GM21381 (cell line): Measurements from ENCODE around the gene TFIP11.

ENCODE experiments used
- ATAC-seq: cut with Tn5 transposase; IDR thresholded peaks from one replicate; pipeline ENCODE4 v1.9.1; 2021; ENCODE audit warnings: mild to moderate bottlenecking, moderate library complexity; ENCODE audit not compliant: unreplicated experiment

The TFIP11 gene

GRCh38 chr22:26512149-26512793, at the start of gene TFIP11:
TSS of gene TFIP11 (minus strand) at chr22:26512473. CDS start at chr22:26510272, 2,201 bp downstream.
- ATAC-seq = peak; percentile 98

DNA sequence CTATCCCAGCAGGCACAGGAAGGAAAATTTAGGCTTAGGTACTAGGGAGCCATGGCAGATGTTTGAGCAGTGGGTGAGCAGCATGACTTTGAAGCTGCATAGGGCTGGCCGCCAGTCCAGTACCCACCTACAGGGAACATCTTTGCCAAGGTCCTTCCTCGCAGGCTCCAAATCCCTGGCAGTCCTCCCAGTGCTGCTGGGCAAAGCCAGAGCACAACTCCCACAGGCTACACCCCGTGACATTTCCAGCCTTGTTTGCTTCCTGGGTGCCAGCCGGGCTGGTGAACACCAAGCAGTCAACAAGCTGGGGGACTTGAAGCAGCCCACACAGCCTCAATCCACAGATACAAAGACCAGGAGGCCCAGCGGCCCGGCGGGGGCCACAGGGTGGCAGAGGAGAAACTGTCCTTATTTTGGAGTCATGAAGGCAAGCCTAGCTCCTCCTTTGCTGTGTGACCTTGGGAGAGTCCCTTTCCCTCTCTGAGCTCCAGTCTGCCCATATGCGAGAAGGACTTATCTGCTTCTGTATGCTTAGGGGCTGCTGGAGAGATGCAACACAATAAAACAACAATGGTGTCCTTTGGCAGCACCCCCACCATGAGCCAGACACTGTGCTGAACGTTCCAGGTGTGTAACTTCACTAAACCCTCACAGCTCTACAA, 49.6 kb upstream of the TFIP11 start:
- ATAC-seq = no peak

DNA sequence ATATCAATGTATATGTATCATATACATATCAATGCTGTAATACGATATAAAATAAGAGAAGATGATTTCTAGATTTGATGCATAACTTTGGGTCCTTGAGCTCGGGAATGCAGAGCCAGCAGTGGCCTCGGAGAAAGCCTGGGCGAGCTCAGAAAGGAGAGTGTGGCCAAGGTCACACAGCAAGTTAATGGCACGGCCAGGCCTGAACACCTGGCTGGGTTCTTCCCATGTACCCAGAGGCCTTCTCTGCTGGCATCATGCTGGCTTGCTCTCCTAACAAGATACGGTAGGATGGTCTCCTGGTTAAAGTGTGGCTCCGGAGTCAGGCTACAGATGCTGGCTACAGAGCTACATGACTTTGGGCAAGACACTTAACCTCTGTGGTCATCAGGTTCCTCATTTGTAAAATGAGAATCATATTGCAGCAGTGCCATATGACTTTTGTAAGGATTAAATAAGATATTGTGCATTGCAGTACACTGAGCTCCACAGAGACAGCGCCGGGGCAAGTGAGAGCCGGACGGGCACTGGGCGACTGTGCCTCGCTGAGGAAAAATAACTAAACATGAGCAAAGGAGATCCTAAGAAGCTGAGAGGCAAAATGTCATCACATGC, 47.8 kb upstream of the TFIP11 start:
- ATAC-seq = no peak

DNA sequence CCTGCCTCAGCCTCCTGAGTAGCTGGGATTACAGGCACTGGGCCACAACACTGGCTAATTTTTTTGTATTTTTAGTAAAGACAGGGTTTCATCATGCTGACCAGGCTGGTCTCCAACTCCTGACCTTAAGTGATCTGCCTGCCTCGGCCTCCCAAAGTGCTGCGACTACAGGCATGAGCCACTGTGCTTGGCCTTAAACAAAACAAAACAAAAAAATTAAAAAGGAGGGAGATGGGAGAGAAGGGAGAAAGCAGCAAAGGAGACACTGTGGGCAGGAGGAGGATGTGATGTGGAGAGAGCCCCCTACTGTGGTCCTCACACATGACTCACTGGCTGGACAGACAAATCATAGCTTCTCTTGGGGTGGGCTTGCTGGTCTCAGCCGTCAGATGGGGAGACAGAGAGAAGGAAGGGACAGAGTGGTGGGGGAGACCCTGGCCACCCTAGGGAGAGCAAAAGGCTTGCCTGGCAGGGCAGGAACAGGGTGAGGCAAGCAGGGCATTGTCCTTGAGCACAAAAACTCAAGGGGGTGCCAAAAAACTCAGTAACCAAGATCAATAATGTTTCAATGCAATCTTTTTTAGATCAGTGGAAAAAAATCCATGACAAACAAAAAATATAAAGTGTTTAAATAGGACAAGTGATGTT, 46.1 kb upstream of the TFIP11 start:
- no peak for ATAC-seq

DNA sequence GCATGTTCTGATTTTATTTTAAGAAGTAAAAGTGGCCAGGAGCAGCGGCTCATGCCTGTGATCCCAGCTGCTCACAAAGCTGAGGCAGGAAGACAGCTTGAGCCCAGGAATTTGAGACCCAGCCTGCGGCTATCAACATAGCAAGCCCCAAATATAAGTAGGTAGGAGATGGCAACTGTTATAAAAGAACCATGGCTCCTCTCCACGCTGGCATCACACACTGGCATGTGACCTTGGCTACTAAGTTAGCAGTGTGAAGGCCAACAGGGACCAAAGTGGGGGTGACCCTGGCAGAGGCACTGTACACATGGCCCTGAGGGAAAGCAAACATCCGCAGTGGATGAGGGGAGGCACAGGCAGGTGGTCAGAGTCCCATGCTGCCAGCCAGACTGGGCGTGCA, 44.6 kb upstream of the TFIP11 start:
- ATAC-seq = no peak

DNA sequence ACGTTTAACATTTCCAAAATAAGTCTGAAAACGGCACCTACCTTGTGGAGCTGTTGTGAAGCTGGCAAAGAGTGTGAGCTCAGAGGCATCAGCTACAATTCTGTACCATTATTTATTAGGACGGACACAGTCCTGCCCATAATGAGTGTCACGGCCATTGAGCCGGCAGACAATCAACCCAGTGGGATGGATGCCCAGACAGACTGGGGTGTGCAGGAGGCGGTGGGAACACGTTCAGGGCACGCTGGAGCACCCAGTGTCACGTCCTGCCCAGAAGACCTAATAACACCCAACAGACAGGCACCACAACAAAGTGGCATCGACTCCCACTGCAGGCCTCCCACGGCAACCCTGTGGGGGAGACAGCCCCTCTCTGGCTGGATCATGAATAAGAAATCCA, 43.2 kb upstream of the TFIP11 start:
- ATAC-seq = no peak

GRCh38 chr22:26554956-26555355, 42.7 kb upstream of the TFIP11 start:
- no peak for ATAC-seq

DNA sequence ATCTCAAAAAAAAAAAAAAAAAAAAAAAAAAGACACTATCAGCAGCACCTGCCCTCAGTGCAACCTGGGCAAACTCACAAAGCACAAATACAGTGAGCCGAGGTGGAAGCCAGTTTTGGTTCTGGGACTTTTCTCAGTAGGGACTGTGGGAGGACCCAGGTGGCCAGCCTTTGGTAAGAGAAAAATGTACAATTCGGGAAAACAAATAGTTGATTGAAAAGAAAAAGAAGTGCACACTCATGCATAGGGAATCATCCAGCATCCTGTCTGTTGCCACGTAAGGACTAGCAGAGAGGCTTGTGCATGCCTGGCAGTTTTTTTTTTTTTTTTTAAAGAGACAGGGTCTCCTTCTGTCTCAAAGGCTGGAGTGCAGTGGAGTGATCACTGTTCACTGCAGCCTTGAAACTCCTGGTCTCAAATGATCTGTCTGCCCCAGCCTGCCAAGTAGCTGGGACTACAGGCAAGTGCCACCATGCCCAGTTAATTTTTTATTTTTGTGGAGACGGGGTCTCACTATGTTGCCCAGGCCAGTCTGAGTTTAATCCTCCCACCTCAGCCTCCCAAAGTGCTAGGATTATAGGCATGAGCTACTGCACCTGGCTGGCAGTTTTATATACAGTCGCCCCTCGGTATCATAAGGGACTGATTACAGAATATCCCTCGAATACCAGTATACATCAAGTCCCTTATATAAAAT, 40.9 kb upstream of the TFIP11 start:
- no peak for ATAC-seq

DNA sequence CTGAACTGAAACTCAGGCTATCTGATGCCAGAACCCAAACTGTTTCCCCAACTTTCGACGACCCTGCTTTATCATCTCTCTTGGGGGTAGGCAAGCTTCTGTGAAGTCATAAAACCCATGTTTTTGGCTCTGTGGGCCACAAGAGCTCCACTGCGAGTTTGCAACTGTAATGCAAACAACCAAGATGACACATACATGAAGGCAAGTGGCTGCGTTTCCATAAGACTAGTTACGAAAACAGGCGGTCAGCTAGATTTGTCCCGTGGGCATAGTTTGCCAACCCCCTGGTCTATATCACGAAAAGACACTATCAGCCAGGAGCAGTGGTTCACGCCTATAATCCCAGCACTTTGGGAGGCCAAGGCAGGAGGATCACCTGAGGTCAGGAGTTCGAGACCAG, 40.2 kb upstream of the TFIP11 start:
- ATAC-seq = no peak

GRCh38 chr22:26551568-26551967, 39.3 kb upstream of the TFIP11 start:
- no peak for ATAC-seq

GRCh38 chr22:26550498-26551033, 38.3 kb upstream of the TFIP11 start:
- ATAC-seq = no peak

- no peak for ATAC-seq
Measured at GRCh38 chr22:26549902-26550497, 37.7 kb upstream of the TFIP11 start.

DNA sequence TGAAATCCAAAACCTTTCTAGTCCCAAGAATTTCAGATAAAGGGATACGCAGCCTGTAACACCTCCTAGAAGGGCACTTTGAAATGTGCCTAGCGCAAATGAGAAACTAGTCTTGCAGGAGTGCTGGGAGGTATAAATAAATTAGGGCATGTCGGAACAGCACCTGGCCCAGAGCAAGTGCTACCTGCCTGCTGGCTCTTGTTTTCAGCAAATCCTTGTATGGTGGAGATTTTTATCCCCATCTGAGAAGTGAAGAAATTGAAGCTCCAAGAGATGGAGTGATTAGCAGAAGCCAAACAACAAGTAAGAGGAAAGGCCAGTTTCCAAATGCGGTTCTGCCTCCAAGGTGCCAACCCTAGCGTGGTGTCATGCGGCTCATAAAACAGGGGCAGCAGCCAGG, 36.7 kb upstream of the TFIP11 start:
- ATAC-seq = no peak

DNA sequence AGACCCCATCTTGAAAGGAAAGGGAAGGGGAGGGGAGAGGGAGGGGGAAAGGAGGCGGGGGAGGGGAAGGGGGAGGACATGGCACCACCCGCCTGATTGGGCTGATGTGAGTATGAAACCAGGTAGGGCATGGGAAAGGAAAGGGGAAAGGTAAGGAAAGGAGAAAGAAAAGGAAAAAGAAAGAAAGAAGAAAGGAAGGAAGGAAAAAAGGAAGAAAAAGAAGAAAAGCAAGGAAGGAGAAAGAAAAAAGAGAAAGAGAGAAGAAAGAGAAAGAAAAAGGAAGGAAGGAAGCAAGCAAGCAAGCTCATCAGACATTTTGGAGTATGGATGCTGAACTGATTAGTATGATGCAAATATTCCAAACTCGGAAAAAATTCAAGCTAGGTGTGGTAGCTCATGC, 36.0 kb upstream of the TFIP11 start:
- ATAC-seq = no peak

- ATAC-seq = no peak
Measured at GRCh38 chr22:26547837-26548236, 35.6 kb upstream of the TFIP11 start.

DNA sequence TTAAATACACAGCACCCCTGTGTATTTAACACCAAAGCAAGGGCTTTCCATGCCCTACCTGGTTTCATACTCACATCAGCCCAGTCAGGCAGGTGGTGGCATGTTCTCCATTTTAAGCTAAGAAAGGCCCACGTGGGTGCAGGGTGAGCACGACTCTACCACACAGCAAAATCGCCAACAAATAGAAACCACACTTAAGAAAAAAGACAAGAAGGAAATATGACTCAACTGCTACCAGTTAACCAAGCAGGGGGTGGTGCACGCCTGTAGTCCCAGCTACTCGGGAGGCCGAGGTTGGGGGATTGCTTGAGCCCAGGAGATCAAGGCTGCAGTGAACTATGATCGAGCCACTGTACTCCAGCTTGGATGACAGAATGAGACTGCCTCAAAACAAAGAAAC, 35.2 kb upstream of the TFIP11 start:
- ATAC-seq = no peak

- no peak for ATAC-seq
Measured at GRCh38 chr22:26546282-26546681, 34.0 kb upstream of the TFIP11 start.

- no peak for ATAC-seq
Measured at GRCh38 chr22:26545827-26546226, 33.6 kb upstream of the TFIP11 start.

GRCh38 chr22:26545385-26545784, 33.1 kb upstream of the TFIP11 start:
- no peak for ATAC-seq

DNA sequence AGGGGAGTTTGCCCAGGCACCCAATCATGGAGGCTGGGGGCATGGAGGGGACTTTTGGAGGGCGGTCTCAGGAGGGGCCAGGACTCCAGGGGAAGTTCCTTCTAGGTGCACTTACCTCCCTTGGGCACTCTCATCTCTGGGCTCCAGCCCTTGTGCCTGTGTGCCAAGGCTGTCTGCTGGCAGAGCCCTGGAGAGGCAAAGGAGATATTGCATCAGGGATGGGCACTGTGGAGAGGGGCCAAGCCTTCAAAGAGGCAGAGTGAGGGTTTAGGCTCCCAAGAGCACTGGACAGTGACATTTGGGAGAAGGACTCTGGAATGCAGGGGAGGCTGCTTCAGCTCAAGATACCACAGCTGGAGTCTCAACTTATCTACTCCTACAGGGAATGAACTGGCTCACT, 32.2 kb upstream of the TFIP11 start:
- ATAC-seq = no peak

GRCh38 chr22:26542831-26543230, 30.6 kb upstream of the TFIP11 start:
- no peak for ATAC-seq
